GM12875 (cell line): ENCODE results near the gene UPK1B.

Experiments used
- H3K4me3 ChIP-seq: one replicate; pipeline ENCODE4 v1.5.1; 2011; ENCODE audit warnings: low read depth, low read length, control low read depth
- TF ChIP-seq, protein P1 (sequence below): IDR thresholded peaks from 2 replicates; pipeline ENCODE4 v1.5.1; 2011; ENCODE audit warnings: low read depth, mild to moderate bottlenecking, control low read depth, inconsistent platforms, low read length, moderate library complexity, borderline replicate concordance; ENCODE audit not compliant: insufficient read depth

UPK1B gene

DNA sequence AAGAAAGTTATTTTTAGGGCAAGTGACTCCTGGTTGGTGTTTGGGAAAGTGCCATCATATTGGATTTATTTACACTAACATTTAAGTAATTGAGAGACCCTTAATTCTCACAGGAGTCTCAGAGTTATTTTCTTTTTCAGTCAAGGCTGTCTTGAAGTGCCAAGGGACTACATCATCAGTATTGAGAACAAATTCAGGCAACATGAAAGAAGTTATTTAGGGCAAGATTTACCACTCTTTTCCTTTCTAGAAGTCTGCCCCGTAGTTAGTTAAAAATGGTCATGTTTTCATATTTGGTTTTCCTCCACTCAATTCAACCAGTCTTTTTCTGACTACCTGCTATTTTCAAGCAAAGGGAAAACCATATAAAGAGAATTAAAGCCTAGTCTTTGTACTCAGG is 61.2 kb downstream of the UPK1B start:
- TF ChIP-seq, protein P1, sequence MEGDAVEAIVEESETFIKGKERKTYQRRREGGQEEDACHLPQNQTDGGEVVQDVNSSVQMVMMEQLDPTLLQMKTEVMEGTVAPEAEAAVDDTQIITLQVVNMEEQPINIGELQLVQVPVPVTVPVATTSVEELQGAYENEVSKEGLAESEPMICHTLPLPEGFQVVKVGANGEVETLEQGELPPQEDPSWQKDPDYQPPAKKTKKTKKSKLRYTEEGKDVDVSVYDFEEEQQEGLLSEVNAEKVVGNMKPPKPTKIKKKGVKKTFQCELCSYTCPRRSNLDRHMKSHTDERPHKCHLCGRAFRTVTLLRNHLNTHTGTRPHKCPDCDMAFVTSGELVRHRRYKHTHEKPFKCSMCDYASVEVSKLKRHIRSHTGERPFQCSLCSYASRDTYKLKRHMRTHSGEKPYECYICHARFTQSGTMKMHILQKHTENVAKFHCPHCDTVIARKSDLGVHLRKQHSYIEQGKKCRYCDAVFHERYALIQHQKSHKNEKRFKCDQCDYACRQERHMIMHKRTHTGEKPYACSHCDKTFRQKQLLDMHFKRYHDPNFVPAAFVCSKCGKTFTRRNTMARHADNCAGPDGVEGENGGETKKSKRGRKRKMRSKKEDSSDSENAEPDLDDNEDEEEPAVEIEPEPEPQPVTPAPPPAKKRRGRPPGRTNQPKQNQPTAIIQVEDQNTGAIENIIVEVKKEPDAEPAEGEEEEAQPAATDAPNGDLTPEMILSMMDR = no peak
- H3K4me3 ChIP-seq = no peak overlapping the region

DNA sequence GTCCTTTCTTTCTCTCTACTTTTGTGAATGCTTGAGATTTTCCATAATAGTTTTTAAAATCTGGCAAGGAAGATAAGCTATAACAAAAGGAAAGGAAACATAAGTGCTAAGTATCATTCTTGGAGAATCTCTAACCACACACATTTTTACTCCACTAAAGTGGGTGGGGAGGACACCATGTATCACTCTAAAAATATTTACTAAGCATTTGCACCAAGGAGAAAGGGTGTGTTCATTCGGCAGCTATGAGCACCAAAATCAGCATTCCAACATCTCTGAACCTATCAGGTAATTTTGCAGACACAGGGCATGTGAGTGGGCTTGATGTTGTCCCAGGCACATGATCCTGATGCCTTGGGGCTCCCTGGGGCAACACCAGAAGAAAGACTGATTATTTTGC is 61.8 kb downstream of the UPK1B start:
- TF ChIP-seq, protein P1 = no peak
- no peak overlapping the region for H3K4me3 ChIP-seq

DNA sequence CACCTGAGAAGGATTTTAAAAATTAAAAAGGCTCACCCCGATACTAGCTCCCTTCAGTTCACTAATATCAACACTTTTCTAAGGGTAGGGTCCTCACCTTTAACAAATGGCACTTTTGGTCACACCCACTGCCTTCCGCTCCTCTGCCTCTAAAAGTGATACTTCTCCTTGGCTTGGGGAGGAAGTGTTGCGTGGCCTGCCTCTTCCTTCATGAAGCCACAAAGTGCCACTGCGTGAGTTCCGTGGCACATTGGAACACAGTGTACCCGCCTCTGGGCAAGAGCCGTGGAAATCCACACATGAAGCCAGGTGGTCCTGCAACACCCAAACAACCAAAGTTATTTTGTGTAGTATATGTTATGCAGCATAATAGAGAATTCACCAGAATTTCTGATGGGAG is 63.4 kb downstream of the UPK1B start:
- TF ChIP-seq, protein P1 = no peak
- no peak overlapping the region for H3K4me3 ChIP-seq

DNA sequence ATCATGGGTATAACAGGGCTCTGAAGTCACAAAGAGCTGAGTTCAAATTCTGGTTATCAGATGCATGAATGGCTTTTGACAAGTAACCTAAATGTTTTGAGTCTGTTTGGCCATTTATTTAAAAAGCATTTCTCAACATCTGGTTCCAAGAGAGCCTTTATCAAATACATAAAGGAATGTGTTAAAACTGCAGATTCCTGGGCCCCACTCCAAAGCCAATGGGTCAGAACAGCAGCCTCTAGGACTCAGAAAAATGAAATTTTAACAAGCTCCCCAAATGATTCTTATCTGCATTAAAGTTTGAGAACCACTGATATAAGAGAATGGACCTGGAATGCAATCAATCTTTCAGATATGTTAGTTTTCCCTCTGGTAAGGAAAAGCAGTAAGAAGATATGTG is 63.9 kb downstream of the UPK1B start:
- no peak overlapping the region for H3K4me3 ChIP-seq
- TF ChIP-seq, protein P1 = no peak

DNA sequence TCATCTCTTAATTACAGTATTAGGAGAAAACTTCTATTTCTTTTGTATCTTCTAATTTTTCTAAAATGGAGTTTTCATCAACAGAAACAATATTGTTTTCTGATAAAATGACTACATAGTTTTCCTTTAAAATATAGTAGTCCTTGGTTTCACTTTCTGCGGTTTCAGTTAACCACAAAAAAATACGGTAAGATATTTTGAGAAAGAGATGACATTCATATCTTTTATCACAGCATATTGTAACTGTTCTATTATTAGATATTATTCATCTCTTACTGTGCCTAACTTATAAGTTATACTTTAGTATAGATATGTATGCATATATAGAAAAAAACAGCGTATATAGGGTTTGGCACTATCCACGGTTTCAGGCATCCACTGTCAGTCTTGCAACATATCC is 65.0 kb downstream of the UPK1B start:
- no peak overlapping the region for H3K4me3 ChIP-seq
- TF ChIP-seq, protein P1 = no peak

DNA sequence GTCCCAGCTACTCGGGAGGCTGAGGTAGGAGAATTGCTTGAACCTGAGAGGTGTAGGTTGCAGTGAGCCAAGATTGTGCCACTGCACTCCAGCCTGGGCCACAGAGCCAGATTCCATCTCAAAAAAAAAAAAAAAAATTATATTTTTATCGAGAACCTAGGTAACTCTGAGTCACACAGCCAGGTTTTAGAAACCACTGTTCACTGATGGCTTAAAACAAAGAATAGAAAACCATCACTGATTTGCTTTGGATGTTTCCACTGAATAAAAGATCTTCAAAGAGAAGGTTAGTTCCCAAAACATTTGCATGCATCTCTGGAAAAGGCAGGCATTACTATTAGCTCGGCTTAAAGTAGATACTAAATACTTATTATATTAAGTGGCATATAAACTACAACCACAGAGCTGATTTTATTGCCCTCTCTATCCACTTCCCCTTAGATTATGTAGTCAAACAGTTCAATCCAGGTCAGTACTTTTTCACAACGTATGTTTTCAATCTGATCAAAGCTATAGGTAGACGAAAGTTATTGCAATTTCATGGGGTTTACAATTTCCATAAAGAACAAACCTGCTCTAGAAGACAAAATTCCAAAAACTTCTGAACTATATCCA is 65.9 kb downstream of the UPK1B start:
- peak overlapping the region; percentile 85 for H3K4me3 ChIP-seq
- TF ChIP-seq, protein P1 = no peak

DNA sequence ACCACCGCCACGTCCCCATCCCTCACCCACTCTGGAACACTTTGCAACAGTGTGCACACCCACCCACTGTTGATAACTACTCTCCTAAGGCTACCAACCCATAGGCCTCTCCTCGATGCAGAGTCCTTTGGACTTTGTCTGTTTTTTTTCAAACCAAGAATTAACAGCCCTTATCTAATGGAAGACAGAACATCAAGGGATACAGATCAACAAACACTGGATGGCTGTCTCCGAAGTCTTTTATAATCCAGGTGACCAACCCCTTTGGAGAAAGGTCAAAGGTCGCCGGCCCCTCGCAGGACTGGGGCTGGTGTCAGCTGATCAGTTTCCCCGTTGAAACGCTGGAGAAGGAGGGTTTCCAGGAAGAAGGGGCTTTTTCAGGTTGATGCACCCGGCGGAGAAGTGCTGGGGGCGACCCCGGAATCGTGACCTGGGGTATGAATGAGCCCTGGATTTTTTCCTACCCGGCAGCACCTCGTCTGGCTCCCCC is 66.7 kb downstream of the UPK1B start:
- peak overlapping the region; percentile 85 for H3K4me3 ChIP-seq
- TF ChIP-seq, protein P1 = no peak
